ENCODE results near the gene SYP.

Gene SYP

DNA sequence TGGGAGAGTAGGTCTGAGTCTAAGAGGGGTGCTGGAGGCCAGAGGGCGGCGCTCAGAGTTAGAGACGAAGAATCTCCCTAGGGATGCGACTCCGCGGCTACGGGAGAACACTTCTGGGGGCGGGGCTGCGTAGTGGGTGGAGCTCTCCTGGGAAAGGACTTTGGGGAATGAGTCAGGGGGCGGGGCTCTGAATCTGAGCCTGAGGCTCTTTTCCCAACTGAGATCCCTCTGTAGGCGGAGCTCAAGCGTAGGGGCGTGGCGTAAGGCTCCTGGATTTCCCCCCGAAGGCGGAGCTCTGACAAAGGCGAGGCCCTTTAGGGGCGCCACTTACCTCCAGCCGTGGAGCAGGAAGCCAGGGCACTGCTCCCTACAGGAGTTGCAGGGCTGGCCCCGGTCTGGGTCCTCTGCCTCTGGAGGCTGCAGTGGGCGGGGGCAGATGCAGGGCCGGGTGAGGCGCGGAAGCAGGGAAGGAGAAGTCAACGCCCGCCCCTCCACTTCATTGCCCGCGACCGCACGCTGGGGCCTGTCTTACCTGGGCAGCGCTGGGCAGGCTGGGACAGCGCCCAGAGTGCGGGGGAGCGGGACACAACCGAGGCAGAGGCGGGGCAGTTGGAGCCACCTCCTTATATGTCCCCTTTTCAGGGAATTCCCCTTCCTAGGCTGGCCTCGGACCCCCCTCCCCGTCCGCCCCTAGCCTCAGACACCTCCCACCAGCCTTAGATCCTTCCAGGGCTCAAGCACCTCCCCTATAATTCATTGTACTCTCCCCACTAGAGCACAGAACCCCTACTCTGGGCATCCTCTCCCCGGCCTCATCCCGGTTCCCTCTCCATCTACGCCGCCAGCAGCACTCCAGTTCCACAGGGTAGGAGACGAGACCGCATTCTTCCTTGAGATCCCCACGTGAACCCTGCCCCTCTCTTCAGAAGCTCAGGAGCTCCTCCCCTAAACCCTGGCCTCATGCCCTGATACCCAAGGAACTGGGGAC is 15.4 kb downstream of the SYP start (continued):
- TF ChIP-seq, protein P1, sequence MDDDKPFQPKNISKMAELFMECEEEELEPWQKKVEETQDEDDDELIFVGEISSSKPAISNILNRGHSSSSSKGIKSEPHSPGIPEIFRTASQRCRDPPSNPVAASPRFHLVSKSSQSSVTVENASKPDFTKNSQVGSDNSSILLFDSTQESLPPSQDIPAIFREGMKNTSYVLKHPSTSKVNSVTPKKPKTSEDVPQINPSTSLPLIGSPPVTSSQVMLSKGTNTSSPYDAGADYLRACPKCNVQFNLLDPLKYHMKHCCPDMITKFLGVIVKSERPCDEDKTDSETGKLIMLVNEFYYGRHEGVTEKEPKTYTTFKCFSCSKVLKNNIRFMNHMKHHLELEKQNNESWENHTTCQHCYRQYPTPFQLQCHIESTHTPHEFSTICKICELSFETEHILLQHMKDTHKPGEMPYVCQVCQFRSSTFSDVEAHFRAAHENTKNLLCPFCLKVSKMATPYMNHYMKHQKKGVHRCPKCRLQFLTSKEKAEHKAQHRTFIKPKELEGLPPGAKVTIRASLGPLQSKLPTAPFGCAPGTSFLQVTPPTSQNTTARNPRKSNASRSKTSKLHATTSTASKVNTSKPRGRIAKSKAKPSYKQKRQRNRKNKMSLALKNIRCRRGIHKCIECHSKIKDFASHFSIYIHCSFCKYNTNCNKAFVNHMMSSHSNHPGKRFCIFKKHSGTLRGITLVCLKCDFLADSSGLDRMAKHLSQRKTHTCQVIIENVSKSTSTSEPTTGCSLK (tag by site-specific recombination; IDR thresholded peaks at IDR 0.05), result no peak
- TF ChIP-seq, protein P2, sequence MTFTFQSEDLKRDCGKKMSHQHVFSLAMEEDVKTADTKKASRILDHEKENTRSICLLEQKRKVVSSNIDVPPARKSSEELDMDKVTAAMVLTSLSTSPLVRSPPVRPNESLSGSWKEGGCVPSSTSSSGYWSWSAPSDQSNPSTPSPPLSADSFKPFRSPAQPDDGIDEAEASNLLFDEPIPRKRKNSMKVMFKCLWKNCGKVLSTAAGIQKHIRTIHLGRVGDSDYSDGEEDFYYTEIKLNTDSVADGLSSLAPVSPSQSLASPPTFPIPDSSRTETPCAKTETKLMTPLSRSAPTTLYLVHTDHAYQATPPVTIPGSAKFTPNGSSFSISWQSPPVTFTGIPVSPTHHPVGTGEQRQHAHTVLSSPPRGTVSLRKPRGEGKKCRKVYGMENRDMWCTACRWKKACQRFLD (tag by site-specific recombination; IDR thresholded peaks at IDR 0.05), result no peak
- TF ChIP-seq ZNF670 (tag by site-specific recombination; IDR thresholded peaks at IDR 0.05; ENCODE audit: low read depth) (no peak), ZNF335 (tag by site-specific recombination; conservative IDR thresholded peaks at IDR 0.05) (peak; percentile 69), ZNF549 (tag by site-specific recombination; IDR thresholded peaks at IDR 0.05) (no peak), ZNF510 (tag by site-specific recombination; IDR thresholded peaks at IDR 0.05; ENCODE audit: insufficient replicate concordance) (no peak), YY2 (tag by site-specific recombination; IDR thresholded peaks at IDR 0.05) (no peak), EGR2 (tag by site-specific recombination; IDR thresholded peaks at IDR 0.05; ENCODE audit: low read depth) (peak; percentile 50; the same call in 1 of the 2 replicates), ZNF701 (tag by site-specific recombination; IDR thresholded peaks at IDR 0.05) (no peak), ZNF433 (tag by site-specific recombination; IDR thresholded peaks at IDR 0.05; ENCODE audit: low read depth) (no peak), ZNF514 (tag by site-specific recombination; IDR thresholded peaks at IDR 0.05) (no peak), ZNF311 (tag by site-specific recombination; IDR thresholded peaks at IDR 0.05; ENCODE audit: borderline replicate concordance) (no peak), ZNF114 (tag by site-specific recombination; IDR thresholded peaks at IDR 0.05) (no peak), ZNF175 (tag by site-specific recombination; IDR thresholded peaks at IDR 0.05) (no peak), ZBTB17 (tag by site-specific recombination; IDR thresholded peaks at IDR 0.05) (no peak; the same call in 1 of the 2 replicates), ZNF624 (tag by site-specific recombination; IDR thresholded peaks at IDR 0.05) (no peak), ZNF2 (tag by site-specific recombination; IDR thresholded peaks at IDR 0.05) (no peak), ZNF747 (tag by site-specific recombination; IDR thresholded peaks at IDR 0.05) (no peak), ZNF610 (tag by site-specific recombination; IDR thresholded peaks at IDR 0.05; ENCODE audit: borderline replicate concordance) (no peak), ZSCAN16 (tag by site-specific recombination; IDR thresholded peaks at IDR 0.05) (no peak), ZNF530 (tag by site-specific recombination; IDR thresholded peaks at IDR 0.05; ENCODE audit: low read depth) (no peak), ZNF202 (tag by site-specific recombination; IDR thresholded peaks at IDR 0.05; ENCODE audit: borderline replicate concordance) (no peak), ZNF133 (tag by site-specific recombination; IDR thresholded peaks at IDR 0.05) (no peak), ZNF341 (tag by site-specific recombination; IDR thresholded peaks at IDR 0.05; ENCODE audit: low read depth) (peak; percentile 52), ZNF654 (tag by site-specific recombination; IDR thresholded peaks at IDR 0.05; ENCODE audit: low read depth) (no peak)
- TF ChIP-seq, protein P3, sequence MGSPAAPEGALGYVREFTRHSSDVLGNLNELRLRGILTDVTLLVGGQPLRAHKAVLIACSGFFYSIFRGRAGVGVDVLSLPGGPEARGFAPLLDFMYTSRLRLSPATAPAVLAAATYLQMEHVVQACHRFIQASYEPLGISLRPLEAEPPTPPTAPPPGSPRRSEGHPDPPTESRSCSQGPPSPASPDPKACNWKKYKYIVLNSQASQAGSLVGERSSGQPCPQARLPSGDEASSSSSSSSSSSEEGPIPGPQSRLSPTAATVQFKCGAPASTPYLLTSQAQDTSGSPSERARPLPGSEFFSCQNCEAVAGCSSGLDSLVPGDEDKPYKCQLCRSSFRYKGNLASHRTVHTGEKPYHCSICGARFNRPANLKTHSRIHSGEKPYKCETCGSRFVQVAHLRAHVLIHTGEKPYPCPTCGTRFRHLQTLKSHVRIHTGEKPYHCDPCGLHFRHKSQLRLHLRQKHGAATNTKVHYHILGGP (tag by site-specific recombination; IDR thresholded peaks at IDR 0.05), result no peak
- TF ChIP-seq, protein P4, sequence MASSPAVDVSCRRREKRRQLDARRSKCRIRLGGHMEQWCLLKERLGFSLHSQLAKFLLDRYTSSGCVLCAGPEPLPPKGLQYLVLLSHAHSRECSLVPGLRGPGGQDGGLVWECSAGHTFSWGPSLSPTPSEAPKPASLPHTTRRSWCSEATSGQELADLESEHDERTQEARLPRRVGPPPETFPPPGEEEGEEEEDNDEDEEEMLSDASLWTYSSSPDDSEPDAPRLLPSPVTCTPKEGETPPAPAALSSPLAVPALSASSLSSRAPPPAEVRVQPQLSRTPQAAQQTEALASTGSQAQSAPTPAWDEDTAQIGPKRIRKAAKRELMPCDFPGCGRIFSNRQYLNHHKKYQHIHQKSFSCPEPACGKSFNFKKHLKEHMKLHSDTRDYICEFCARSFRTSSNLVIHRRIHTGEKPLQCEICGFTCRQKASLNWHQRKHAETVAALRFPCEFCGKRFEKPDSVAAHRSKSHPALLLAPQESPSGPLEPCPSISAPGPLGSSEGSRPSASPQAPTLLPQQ (tag by site-specific recombination; IDR thresholded peaks at IDR 0.05), result no peak
- TF ChIP-seq, protein P5, sequence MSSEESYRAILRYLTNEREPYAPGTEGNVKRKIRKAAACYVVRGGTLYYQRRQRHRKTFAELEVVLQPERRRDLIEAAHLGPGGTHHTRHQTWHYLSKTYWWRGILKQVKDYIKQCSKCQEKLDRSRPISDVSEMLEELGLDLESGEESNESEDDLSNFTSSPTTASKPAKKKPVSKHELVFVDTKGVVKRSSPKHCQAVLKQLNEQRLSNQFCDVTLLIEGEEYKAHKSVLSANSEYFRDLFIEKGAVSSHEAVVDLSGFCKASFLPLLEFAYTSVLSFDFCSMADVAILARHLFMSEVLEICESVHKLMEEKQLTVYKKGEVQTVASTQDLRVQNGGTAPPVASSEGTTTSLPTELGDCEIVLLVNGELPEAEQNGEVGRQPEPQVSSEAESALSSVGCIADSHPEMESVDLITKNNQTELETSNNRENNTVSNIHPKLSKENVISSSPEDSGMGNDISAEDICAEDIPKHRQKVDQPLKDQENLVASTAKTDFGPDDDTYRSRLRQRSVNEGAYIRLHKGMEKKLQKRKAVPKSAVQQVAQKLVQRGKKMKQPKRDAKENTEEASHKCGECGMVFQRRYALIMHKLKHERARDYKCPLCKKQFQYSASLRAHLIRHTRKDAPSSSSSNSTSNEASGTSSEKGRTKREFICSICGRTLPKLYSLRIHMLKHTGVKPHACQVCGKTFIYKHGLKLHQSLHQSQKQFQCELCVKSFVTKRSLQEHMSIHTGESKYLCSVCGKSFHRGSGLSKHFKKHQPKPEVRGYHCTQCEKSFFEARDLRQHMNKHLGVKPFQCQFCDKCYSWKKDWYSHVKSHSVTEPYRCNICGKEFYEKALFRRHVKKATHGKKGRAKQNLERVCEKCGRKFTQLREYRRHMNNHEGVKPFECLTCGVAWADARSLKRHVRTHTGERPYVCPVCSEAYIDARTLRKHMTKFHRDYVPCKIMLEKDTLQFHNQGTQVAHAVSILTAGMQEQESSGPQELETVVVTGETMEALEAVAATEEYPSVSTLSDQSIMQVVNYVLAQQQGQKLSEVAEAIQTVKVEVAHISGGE (tag by site-specific recombination; conservative IDR thresholded peaks at IDR 0.05; ENCODE audit: low read depth), result peak; percentile 82
